GM21423 (cell line): ENCODE data around the gene RILP.

ENCODE experiments used
- ATAC-seq: cut with Tn5 transposase; IDR thresholded peaks from one replicate; pipeline ENCODE4 v1.9.1; 2021; ENCODE audit warnings: mild to moderate bottlenecking, moderate library complexity; ENCODE audit not compliant: unreplicated experiment

Gene RILP

GRCh38 chr17:1648963-1649843 is 463 bp downstream of the RILP start:
- peak; percentile 54 for ATAC-seq

GRCh38 chr17:1648173-1648962 is 1.3 kb downstream of the RILP start:
- no peak for ATAC-seq

DNA sequence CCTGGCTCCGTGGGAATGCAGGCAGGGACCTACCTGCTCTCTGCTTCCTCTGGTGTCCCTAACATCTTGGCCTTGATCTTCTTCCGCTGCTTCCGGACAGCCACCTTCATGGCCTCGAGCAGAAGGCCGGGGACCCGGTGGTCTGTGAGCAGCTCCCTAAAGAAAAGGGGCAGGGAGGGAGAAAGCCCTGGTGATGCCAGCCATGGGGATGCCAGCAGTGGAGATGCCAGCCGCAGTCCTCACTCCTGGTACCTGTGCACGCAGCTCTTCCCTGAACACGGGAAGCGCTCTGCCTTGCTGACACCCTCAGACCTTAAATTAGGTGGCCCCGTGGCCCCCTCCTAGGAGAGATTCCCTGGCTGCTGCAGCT is 1.9 kb downstream of the RILP start:
- ATAC-seq = no peak

GRCh38 chr17:1646199-1646875 is 3.3 kb downstream of the RILP start:
- no peak for ATAC-seq

DNA sequence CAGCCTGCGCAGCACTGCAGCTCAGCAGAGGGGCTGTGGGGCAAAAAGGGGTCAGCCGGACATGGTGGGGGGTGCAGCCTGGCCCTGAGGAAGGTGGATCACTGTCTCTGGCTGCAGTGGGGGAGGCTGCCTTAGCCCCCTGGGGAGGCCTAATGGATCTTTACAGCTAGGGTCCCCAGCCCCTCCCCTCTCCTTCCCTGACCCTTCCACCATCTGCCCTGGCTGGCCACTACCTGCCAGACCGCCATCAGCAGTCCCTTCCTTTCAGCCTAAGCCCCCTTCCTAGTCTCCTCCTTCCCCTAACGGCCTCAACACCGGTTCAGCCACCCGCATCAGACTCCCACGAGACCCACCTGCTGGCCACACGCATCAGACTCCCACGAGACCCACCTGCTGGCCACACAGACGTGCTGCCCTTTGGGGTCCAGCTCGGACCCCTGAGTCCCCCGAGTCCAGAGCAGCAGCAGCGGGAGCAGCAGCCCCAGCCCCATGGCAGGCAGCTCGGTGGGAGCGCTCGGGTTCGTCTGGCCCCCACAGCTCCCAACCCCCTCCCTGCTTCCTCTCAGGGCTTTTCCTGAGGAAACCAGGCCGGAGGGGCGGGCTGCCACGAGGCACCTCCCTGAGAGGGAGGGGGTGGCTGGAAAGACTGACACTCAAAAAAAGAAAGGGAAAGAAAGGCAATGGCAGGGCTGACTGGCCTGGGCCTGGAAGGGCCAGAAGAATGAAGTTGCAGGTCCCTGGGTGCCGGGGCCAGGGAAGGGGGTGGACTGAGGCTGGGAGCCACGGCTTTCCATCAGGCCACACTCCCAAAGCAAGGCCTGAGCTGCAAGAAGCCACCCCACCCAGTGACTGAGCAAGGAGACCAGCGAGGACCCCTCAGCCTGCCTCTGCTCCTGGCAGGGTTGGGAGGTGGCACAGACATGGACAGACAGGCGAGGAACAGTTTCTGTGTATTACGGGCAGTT is 4.2 kb downstream of the RILP start, which contains the start of gene SCARF1:
Gene SCARF1 (minus strand): TSS at position 526 of the 965 bp plus-strand sequence. CDS start 35 bp downstream, at position 491.
- no peak for ATAC-seq

- no peak for ATAC-seq
These were observed 5.0 kb downstream of the RILP start for GRCh38 chr17:1644493-1645206.

DNA sequence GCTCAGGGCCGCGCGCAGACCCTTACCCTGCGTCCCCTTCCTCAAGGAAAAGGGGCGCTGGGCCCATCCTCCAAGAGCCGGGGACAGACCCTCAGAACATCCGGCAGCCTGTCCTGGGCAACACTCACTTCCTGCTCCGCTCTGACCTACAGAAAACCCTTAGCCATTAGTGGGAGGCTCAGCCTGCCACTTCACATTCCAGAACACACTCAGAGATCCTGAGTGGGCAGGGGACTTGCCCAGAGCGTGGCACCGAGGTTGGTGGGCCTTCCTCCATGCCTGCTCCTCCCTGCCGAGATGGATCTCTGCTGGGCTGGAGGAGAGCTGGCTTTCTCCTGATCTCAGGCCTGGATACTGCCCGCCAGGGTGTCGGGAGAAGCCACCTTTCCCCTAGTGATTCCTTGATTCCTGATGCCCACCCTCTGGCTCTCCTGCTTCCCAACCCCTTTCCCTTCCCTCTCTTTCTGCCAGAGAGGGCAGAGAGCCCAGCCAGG is 5.6 kb downstream of the RILP start:
- ATAC-seq = no peak

DNA sequence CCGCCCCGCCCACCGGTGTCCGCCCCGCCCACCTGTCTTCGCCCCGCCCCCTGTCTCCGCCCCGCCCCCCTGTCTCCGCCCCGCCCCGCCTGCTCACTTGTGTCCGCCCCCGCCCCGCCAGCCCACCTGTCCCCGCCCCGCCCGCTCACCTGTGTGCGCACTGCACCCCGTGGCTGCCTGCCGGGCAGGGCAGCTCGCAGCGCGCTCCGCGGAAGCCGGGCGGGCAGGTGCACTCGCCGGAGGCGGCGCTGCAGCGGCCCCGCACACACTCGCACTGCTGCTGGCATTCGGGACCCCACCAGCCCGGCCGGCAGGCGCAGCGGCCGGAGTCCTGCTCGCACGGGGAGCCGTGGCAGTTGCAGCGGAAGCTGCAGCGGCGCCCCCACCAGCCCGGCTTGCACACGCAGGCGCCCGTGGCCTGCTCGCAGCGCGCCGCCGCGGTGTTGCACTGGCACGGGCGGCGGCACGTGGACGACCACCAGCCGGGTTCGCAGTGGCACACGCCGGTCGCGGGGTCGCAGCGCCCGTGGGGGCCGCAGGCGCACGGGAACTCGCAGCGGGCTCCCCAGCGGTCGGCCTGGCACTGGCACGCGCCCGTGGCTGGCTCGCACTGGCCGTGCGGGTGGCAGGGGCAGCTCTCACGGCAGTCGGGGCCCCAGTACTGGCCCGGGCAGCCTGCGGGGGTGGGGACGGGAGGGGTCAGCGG is 6.2 kb downstream of the RILP start:
- ATAC-seq = no peak

DNA sequence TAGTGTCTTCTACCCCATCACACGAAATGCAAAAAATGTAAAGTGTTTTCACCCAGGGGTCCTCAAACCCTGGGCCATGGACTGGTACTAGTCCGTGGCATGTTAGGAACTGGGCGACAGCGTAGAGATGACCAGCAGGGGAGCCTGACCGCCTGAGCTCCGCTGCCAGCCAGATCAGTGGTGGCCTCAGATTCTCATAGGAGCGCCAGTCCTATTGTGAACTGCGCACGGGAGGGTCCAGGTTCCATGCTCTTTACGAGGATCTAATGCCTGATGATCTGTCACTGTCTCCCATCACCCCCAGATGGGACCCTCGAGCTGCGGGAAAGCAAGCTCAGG is 8.6 kb downstream of the RILP start:
- no peak for ATAC-seq

DNA sequence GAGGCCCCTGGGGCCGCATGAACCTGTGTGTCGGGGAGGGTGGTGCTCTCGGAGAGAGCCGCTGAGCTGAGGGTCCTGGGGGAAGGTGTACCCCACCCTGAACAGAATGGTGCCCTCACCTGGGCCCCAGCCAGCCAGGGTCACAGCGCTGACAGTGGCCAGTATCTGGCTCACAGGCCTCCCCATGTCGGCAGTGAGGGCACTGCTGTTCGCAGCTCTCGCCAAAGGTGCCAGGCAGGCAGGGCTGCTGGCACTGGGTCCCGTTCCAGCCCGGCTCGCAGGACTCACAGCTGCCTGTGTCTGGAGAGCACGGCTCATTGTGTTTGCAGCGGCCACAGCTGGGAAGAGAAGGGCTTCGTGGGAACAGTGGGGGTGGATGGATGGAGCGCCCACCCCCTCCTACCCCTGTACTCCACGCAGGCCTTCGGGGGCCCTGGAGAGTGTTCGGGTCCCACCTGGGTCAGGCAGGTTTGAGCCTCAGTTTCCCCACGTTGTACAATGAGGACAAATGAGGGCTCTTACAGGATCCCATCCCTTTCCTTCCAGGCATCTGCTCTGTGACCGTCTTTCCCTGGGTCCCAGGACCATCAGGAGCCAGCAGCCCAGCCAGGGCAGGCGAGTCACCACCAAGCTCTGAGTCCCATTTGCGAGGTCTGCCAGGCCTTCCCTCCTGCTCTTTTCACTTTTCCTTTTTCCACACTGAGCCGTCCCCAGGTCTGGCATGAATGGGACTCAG is 9.2 kb downstream of the RILP start:
- ATAC-seq = no peak

GRCh38 chr17:1639549-1640180 is 10.0 kb downstream of the RILP start:
- no peak for ATAC-seq

DNA sequence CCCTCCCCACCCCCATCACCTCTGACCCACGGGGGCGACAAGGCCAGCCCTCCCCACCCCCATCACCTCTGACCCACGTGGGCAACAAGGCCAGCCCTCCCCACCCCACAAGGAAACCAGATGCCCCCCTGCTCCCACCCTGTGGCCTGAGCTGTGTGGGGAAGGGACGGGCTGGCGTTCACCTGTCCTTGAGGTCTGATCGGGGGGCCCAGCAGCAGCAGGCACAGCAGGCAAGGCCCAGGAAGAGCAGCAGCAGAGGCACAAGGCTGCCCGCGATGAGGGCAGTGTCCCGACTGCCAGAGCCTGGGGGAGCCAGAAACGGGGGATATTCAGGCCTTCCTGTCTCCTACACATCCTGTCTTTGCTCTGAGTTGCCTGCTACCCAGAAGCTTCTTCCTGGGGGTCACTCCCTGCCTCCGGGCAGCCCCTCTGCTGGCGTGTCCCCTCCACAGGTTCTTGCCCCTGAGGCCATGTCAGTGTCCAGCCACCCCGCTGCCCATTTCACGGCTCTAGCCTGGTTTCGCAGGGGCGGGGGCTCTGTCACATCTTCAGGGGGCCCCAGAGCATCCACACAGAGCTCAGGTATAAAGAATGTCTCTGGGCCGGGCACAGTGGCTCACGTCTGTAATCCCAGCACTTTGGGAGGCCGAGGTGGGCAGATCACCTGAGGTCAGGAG is 10.9 kb downstream of the RILP start:
- no peak for ATAC-seq

DNA sequence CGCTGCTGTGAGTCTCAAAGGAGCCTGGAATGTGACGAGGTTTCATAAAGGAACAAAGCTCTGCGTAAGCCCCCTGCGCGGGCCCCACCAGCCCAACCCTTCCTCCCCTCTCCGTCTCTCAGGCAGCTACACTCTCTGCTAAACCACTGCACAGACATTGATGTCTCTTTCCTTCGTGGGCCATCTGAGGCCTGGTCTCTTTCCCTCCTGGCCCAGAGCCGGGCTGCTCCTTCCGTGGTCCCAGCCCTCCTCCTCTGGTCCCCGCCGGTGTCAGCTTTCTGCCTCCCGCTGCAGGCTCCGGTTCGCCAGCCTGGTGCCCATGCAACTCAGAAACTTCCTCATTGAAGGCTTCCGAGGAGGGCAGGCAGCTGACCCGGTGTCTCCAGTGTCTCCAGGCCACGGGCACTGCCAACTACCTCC is 11.5 kb downstream of the RILP start:
- ATAC-seq = no peak

GRCh38 chr17:1636732-1637285 is 12.9 kb downstream of the RILP start:
- ATAC-seq = no peak

- ATAC-seq = no peak
These were observed 13.8 kb downstream of the RILP start for GRCh38 chr17:1635675-1636465.
